Measurements from ENCODE around the gene ACAP3.

ACAP3 gene

GRCh38 chr1:1284221-1285101, 23.3 kb downstream of the ACAP3 start:
- FAIRE-seq = no peak

- no peak for FAIRE-seq
Observed at GRCh38 chr1:1283821-1284220, 23.9 kb downstream of the ACAP3 start.

DNA sequence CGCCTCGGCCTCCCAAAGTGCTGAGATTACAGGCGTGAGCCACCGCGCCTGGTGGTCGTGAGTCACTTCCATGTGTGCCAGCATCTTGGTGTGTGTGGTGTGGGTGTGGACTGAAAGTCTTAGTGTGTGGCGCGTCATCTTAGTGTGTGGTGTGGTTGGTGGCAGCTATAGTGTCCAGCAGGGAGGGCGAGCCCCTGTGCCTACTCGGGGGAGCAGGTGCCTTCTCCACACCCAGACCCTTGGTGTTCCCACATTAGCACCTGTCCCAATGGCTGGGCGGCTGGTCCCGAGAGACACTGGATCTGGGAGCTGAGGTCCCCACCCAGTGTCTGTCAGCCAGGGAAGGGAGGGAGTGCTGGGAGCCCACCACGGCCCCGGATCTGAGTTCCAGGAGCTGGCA, 24.7 kb downstream of the ACAP3 start:
- FAIRE-seq = no peak

DNA sequence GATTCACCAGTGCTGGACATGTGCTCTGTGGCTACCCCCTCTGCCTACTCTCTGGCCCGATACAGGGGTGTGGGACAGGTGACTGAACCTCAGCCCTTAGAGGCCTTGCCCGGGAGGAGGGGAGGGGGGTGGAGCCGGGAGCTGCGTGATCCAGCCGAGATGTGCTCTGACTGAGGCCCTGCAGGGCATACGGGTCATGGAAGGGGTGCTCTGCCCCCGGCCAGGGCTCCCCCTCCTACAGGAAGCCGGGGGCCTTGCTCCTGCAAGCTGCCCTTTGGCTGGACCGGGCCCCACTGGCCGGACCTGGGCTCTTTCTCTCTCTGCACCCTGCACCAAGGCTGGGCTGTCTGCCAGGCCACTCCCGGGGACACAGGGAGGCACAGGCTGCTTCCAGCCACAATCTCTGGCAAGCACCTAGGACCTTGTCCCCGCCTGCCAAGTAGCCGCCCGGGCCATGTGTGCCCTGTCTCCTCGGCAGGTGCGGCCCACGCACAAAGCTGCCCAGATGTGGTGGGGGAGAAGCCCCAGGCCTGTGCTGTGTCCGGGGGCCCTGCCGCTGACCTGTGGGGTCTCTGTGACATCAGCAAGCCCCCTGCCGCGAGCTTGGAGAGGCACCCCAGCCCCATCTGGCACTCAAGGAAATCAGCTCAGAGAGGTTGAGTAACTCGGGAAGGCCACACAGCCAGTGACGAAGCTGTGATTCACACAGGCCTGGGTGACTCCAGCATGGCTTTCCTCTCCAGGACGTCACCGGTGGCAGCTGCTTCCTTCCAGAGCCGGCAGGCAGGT, 26.0 kb downstream of the ACAP3 start:
- FAIRE-seq = no peak

DNA sequence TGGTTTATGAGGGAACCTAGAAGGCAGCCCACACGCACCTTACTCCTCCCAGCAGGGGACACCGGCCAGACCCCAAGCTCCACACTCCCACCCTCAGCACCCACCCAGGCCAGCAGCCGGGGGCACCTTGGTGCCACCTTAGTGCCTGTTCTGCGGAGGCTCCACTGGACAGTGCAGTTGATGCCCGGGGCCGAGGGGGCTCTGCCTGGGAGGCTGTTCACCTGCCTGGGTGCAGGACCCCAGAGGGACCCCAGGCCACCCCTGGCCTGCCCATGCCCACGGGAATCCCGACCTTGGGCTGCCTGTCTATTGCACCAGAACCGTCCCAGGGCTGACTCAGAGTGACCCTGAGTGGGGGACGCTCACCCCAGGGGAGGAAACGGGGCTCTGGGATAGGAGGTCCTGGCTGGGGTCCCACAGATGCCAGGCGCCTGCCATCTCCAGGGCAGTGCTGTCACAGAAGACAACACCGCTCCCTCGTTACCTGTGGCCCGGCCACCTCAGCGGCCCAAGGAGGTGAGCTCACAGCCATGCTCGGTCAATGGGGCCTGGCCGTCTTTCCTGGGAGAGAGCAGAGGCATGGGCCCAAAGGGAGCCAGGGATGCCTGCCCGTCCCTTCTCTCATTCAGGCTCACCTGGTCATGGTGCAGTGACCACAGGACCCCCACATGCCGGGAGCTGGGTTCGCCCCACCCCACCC, 26.8 kb downstream of the ACAP3 start:
- no peak for FAIRE-seq

DNA sequence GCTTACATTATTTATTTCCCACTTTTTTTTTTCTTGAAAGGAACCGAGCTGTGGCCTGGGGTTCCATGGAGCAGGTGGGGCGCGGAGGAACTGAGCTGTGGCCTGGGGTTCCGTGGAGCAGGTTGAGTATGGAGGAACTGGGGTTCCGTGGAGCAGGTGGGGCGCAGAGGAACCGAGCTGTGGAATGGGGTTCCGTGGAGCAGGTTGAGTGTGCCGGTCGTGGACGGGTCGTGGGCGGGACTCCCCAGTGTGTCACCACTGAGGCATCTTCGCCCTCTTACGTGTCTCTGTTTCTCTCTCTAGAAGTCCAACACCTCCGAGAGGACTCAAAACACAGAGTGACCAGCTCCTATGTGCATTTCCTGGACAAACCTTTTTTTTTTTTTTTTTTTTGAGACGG, 28.7 kb downstream of the ACAP3 start:
- no peak for FAIRE-seq

- no peak for FAIRE-seq
Observed at GRCh38 chr1:1278620-1279019, 29.1 kb downstream of the ACAP3 start.

DNA sequence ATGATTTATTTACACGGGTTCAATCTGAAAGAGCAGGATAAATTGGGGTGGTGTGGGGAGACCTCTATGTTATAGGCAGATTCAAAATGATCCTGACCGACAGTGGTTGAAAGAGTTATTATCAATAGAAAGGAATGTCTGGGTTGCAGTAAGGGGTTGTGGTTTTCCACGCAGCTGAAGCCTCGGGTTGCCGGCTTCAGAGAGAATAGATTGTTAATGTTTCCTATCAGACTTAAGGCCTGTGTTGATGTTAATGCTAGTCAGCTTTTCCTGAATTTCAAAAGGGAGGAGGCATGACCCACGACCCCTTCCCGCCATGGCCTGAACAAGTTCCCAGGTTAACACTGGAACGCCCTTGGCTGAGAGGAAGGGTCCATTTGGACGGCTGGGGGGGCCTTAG, 31.9 kb downstream of the ACAP3 start:
- FAIRE-seq = no peak

GRCh38 chr1:1274931-1275431, 32.7 kb downstream of the ACAP3 start:
- no peak for FAIRE-seq

- FAIRE-seq = no peak
Observed at GRCh38 chr1:1274299-1274930, 33.3 kb downstream of the ACAP3 start.

- FAIRE-seq = no peak
Observed at GRCh38 chr1:1273512-1274298, 34.0 kb downstream of the ACAP3 start, which contains the start of gene UBE2J2. TSS of gene UBE2J2 (minus strand) at chr1:1273854. CDS start at chr1:1267992, 5,862 bp downstream.

- no peak for FAIRE-seq
Observed at GRCh38 chr1:1273209-1273511, 34.6 kb downstream of the ACAP3 start.

- FAIRE-seq = no peak
Observed at GRCh38 chr1:1272341-1273208, 35.2 kb downstream of the ACAP3 start.

DNA sequence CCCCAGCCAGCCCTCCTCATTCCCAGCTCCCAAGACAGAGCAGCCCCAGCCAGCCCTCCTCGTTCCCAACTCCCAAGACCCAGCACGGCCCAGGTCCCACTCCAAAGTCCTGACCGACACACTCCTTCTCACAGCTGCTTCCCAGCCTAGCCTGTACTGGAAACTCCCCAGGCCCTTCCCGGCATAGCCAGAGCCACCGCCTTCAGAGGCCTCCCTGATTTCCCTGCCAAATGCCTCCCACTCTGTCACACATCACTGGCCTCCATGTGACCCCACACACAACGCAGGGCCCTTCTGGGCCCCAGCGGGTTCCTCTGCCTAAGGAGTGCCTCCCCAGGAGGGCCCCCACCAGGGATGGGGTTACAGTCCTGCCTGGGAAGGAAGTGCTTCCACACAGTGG, 36.9 kb downstream of the ACAP3 start:
- FAIRE-seq = no peak

GRCh38 chr1:1268284-1268682, 39.4 kb downstream of the ACAP3 start:
- no peak for FAIRE-seq

GRCh38 chr1:1267488-1268283, 40.0 kb downstream of the ACAP3 start:
- no peak for FAIRE-seq

- FAIRE-seq = no peak
Observed at GRCh38 chr1:1264868-1265272, 42.9 kb downstream of the ACAP3 start.

DNA sequence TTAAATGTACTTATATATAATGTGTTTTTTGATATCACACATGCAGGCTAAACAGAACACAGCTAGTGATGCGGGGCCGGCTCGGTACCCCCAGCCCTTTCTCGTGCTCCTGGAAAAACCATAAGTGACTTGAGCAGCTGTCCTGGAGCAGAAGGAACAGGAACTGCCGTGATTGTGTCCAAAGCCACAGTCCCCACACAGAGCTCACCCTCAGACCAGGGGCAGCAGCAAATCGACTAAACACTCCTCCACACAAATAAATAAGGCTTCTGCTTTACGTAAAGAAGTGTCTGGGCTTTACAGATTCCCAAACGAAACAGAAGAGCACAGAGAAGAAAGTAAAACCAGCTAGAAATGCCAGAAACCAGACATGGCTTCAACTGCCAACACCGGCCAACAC, 43.7 kb downstream of the ACAP3 start:
- FAIRE-seq = no peak

DNA sequence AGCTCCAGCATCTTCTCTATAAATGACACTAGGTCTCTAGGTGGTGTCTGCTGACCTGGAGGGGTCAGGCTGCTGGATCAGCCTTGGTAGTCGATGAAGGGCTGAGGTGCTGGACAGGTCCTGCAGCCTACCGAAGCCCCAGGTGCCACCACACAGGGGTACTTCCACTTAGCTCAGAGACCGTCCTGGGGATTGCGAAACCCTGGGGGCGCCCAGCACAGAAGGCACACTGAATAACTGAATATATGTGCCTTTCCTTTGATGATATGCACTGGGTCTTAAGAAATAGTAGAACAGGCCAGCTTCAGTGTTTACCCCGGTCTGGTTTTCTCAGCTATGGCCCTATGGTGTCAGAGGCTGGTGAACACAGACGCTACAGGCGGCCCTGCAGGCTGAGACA, 45.0 kb downstream of the ACAP3 start:
- FAIRE-seq = no peak

DNA sequence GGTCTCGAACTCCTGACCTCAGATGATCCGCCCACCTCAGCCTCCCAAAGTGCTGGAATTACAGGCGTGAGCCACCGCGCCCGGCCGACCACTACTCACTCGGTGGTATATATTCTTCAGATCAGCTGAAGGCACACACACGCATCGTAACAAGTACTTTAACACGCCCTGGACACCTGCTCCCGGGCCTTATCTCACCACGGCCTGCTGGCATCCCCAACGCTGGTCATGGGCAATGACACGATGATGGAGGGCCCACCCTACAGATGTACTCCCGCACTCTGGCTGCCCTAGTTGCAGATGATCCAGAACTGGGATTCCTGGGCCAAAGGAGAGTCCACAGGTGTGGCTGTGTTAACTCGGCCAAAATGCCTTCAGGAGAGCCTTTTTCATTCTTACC, 45.7 kb downstream of the ACAP3 start:
- FAIRE-seq = no peak

Data from G401.6 (cell line).